Left ventricle myocardium inferior (tissue), 1 donor: ENCODE results near the gene PRR14. TPM values are rescaled to one million over a fixed set of nuclear protein-coding genes. Genes with fewer than 3 reads are reported as not detected.

Source experiments
- DNase-seq: peaks from one replicate; pipeline ENCODE4 v3.0.0-alpha.2; 2020
- H3K27ac ChIP-seq: fragments of 200-600 bp; replicated peaks from 2 replicates; pipeline ENCODE4 v1.8.0; 2021
- H3K27me3 ChIP-seq: fragments of 200-600 bp; 2 replicates; pipeline ENCODE4 v1.8.0; 2021; ENCODE audit warnings: low read depth
- H3K36me3 ChIP-seq: fragments of 200-600 bp; 2 replicates; pipeline ENCODE4 v1.8.0; 2021
- H3K4me1 ChIP-seq: fragments of 200-600 bp; 2 replicates; pipeline ENCODE4 v1.8.0; 2021
- H3K4me3 ChIP-seq: fragments of 200-600 bp; 2 replicates; pipeline ENCODE4 v1.8.0; 2021; ENCODE audit warnings: mild to moderate bottlenecking, moderate library complexity
- H3K9me3 ChIP-seq: fragments of 200-600 bp; replicated peaks from 2 replicates; pipeline ENCODE4 v1.8.0; 2021
- intact Hi-C: fragments of 100-400 bp; cut with micrococcal nuclease; formaldehyde crosslinking; loops from one replicate; pipeline ENCODE4 v1.11.0; 2022
- total RNA-seq: library from RNA; stranded (reverse); fragmentation: NEBNext Ultra II Directional; extraction: Animal tissue kit (Norgen Biotek cat#: 25700); gene quantifications from one replicate; pipeline ENCODE4 v1.2.1, GENCODE V29; 2021
- TF ChIP-seq, protein P1 (sequence below): fragments of 200-600 bp; IDR thresholded peaks from 2 replicates; pipeline ENCODE4 v1.8.0; 2021; ENCODE audit warnings: antibody characterized with exemption, mild to moderate bottlenecking, borderline replicate concordance
- donor health status: DM: no; HTN: yes; CAD: no; lungs with severe emphysema.

Gene PRR14
- total RNA-seq, 1 donor from 2014 or later, result 15.4 TPM

DNA sequence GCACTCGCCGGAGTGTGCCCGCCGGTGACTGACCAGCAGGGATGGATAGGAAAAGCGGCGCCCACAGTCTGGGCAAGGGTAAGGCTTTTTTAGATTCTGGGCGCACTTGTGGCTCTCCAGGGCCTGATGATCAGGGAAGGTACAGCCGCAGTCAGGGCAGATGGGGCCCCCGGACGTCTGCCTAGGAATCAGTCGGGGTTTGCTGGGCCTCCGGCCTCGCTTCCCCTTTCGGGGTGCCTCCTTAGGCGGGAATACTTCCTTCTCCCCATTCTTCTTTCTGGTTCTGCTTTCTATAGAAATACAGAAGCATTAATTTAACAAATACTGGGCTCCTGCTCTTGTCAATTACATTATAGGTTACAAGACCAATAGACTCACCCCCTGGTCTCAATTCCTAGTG lies 45.6 kb upstream of the PRR14 start:
- Histone ChIP-seq H3K27me3 (no peaks in the 10 kb centered on the region), H3K36me3 (peaks cover 50% of the 10 kb centered on the region), H3K9me3 (peaks cover 3% of the 10 kb centered on the region), H3K4me1 (peaks cover 40% of the 10 kb centered on the region), H3K4me3 (no peak overlapping the region), H3K27ac (peak overlapping the region; percentile 13)
- DNase-seq, result no peak
- intact Hi-C loops, result no loop called here
- TF ChIP-seq, protein P1, sequence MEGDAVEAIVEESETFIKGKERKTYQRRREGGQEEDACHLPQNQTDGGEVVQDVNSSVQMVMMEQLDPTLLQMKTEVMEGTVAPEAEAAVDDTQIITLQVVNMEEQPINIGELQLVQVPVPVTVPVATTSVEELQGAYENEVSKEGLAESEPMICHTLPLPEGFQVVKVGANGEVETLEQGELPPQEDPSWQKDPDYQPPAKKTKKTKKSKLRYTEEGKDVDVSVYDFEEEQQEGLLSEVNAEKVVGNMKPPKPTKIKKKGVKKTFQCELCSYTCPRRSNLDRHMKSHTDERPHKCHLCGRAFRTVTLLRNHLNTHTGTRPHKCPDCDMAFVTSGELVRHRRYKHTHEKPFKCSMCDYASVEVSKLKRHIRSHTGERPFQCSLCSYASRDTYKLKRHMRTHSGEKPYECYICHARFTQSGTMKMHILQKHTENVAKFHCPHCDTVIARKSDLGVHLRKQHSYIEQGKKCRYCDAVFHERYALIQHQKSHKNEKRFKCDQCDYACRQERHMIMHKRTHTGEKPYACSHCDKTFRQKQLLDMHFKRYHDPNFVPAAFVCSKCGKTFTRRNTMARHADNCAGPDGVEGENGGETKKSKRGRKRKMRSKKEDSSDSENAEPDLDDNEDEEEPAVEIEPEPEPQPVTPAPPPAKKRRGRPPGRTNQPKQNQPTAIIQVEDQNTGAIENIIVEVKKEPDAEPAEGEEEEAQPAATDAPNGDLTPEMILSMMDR, result no peak

DNA sequence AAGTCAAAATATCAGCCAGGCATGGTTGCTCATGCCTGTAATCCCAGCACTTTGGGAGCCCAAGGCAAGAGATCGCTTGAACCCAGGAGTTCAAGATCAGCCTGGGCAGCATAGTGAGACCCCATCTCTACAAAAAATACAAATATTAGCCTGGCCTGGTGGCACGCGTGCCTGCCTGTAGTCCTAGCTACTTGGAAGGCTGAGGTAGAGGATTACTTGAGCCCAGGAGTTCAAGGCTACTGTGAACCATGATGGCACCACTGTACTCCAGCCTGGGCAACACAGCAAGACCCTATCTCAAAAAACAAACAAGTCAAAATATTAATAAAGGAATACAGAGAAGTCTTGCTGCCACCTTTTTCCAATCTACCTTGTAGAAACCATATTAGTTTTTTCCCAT lies 44.8 kb upstream of the PRR14 start:
- intact Hi-C loops, result no loop called here
- Histone ChIP-seq H3K27ac (no peak overlapping the region), H3K4me1 (peaks cover 46% of the 10 kb centered on the region), H3K27me3 (no peaks in the 10 kb centered on the region), H3K4me3 (no peak overlapping the region), H3K36me3 (peaks cover 50% of the 10 kb centered on the region), H3K9me3 (peaks cover under 1% of the 10 kb centered on the region)
- TF ChIP-seq, protein P1, result no peak
- DNase-seq, result no peak

DNA sequence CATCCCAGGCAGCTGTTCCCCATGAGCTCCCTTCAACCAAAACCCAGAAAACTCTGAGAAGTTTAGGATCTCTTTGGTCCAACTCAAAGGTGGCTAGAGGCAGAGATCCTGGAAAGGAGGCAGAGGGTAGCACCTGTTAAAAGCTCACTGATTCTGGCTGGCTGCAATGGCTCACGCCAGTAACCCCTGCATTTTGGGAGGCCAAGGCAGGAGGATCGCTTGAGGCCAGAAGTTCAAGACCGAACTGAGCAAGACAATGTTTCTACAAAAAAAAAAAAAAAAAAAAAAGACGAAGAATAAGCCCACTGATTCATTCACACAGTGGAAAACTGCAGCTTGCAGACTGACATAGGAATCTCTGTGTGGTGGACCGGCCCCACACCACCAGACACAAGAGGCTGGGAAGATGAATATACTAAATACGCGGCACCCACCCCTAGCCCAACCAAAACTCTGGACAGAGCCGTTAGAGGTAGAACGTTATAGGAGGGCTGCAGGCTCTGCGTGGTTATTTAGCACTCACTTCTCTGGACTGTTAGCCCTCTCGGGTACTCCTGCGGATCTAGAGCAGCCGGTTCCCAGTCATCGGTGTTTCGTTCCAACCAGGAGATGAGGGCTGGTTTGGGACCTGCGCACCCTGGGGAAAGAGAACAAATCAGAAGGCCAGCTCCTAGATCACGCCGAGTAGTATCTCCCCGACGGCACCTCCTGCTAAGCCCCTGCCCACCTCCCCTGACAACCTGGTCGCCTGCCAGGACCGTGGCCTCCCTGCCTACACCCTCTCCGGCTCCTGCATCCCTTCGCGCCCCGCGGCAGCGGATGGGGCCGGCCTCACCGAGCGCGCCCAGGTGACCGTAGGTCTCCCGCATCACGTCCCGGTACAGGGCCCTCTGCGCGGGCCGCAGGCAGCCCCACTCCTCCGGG lies 41.5 kb upstream of the PRR14 start:
- peak overlapping the region; percentile 85 for H3K4me3 ChIP-seq
- no peaks in the 10 kb centered on the region for H3K9me3 ChIP-seq
- peaks cover 36% of the 10 kb centered on the region for H3K36me3 ChIP-seq
- peak; percentile 49 for DNase-seq
- intact Hi-C loops, result no loop called here
- H3K27ac ChIP-seq, result peak overlapping the region; percentile 94
- TF ChIP-seq, protein P1, result no peak
- H3K27me3 ChIP-seq, result no peaks in the 10 kb centered on the region
- peaks cover 29% of the 10 kb centered on the region for H3K4me1 ChIP-seq

DNA sequence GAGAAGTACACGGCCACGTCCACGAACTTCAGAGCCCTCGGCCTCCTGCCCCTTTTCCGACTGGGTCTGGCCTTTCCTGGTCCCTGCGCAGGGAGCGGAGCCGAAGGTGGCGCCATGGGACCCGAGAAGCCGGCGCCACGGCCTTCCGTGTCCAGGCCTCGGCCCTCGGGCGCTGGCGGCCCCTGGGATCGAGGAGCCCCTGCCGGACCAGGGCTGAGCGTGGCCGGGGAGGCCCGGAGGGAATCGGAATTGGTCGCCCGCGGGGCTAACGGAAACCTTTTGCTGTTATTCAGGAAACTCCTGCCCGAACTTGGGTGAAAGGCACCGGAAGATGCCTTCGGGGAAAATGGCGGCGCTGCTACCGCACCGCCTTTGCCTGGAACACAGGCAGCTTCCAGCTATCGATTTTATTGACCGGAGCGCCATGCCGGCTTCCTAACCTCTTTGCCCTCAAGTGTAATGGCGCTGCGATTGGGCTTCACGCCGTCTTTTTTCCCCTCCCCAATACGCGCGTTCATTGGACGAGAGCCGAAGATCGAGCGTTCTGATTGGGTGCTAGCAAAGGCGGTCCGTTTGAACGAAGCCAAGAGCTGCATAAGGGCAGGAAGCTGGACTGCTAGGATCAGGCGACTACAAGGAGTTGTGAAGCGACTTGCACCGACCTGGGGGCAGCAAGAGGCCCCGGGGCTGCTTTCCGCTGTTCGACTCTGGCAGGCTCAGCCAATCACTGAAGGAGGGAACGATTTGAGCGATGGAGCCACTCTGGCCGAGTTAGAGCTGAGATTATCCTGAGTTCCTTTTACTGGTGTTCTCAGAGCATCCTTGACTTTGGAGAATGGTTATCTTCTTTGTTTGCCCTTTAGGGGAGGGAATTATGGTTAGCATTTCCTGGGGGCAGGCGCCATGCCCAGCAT lies 40.6 kb upstream of the PRR14 start, which contains the start of gene ZNF689:
Gene ZNF689, minus strand, starts transcription at position 464 of the 914 bp plus-strand sequence. Its CDS starts 348 bp downstream, at position 116.
- peak within 1 kb of the TSS; percentile 85 for H3K4me3 ChIP-seq
- H3K36me3 ChIP-seq, result peaks cover 26% of the 10 kb centered on the region
- peaks cover 26% of the 10 kb centered on the region for H3K4me1 ChIP-seq
- no peaks in the 10 kb centered on the region for H3K27me3 ChIP-seq
- no peaks in the 10 kb centered on the region for H3K9me3 ChIP-seq
- peak; percentile 91 for DNase-seq
- intact Hi-C loops, result no loop called here
- TF ChIP-seq, protein P1, result no peak
- peak within 1 kb of the TSS; percentile 94 for H3K27ac ChIP-seq

DNA sequence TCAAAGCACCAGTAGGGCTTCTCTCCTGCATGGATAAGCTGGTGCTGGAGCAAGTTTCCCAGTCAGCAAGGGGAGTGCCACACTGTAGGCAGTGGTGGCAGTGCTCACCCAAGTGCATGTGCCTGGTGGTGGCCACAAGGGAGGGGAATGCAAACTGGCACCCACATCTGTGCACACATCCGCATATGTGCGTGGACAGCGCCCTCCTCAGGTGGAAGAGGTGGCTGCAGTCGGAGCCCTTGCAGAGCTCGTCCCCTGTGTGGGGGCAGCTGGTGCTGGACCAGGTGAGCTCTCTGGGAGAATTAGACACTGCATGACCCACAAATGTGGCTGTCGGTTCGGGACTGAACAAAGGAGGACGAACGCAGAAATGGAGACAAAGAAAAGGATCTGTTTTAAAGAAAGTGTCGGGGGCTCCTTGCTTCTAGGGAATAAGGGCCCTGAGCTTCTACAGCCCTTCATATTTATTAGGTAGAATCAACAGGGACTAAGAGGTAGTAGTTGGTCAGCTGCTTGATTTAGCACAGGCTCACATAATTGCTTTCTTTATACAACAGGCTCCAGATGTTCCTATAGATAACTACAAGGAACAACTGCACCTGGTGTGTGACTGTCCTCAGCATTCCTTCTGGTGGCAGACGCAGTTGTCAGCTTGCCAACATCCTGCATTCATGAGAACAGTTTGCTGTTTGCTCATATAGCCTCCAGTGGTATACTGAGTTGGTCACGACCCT lies 35.2 kb upstream of the PRR14 start:
- Histone ChIP-seq H3K4me3 (no peak overlapping the region), H3K4me1 (peaks cover 4% of the 10 kb centered on the region), H3K27me3 (peaks cover 6% of the 10 kb centered on the region), H3K36me3 (no peaks in the 10 kb centered on the region), H3K27ac (no peak overlapping the region), H3K9me3 (no peaks in the 10 kb centered on the region)
- intact Hi-C loops, result no loop called here
- DNase-seq, result peak; percentile 46
- TF ChIP-seq, protein P1, result peak; percentile 60
